HK-2 (cell line): Measurements from ENCODE around the gene CCDC174.

Experiments
- DNase-seq: peaks from one replicate; pipeline ENCODE4 v3.0.0-alpha.2; 2018; ENCODE audit not compliant: unreplicated experiment

The CCDC174 gene

GRCh38 chr3:14625443-14625842, 26.1 kb upstream of the CCDC174 start:
- DNase-seq: no peak

DNA sequence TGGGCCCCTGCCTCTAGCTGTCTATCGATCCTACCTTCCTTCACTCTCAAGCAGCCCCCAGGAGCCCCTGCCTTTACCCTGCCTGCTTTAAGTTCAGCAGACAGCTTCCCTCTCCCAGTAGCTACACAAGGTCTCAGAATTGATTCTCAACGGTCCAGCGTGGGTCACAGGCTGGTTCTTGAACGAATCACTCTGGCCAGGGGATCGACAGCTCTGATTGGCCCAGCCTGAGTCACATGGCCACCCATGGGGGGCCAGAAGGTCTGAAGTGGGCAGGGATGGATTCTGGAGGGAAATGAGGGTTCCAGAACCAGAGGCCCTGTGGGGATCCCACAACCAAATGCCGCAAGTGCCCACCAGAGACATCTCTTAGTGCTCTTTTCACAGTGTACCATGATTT, 23.7 kb upstream of the CCDC174 start:
- no peak for DNase-seq

DNA sequence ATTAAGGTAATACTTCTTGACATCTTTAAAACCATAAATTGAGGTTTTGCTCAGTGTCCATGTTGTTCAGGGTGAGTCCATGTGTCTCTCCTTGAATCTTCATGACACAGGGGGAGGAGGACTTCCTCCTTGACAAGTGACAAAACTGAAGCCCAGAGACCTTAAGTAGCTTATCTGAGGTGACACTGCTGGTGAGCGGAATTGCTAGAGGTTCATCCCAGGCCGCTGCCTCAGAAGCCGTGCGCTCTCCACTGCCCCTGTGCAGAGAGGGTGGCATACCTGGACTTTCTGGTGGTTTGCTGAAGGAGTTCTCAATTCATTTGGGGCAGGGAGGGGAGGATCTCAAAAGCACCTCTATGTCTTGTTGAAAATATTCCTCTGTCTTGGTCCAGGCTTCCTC, 23.2 kb upstream of the CCDC174 start:
- DNase-seq: no peak

DNA sequence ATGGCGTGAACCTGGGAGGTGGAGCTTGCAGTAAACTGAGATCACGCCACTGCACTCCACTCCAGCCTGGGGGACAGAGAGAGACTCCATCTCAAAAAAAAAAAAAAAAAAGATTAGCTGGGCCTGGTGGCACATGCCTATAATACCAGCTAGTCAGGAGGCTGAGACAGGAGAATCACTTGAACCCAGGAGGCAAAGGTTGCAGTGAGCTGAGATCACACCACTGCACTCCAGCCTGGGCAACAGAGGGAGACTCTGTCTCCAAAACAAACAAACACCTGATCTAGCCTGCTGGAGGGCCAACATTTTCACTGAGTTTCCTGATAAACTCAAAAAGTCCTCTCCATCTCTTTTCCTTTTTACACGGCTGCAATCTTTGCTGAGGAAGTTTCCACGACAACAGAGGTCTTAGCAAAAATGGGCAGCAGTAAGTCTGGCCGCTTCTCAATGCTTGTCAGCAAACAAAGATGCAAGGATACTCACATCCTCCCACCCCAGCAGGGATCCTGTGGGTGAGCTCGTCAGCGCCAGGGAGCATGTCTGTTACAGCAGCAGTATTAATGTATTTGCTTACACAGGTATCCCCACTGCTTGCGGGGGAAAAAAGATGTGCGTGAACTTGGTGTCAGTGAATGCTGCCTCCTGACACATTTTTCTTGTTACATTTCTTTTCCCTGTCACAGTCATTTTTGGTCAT, 21.0 kb upstream of the CCDC174 start:
- no peak for DNase-seq

DNA sequence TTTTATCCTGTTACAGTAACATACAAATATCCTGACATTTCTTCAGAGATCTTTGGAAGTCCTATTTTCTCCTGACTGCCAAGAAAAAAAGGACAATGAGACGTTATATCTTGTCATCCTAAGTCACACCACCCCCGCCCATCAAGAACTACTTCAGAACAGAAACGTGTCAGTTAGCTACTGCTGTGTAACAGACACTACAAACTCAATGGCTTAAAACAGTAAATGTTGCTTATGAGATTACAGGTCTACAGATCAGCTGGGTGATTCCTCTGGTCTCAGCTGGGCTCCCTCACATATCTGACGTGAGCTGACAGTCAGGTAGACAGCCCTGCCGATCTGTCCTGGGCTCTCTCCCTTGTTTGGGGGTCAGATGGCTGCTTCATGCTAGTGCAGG, 20.5 kb upstream of the CCDC174 start:
- no peak for DNase-seq

- no peak for DNase-seq
These were observed 19.7 kb upstream of the CCDC174 start for GRCh38 chr3:14631687-14632441.

GRCh38 chr3:14632442-14632930, 19.1 kb upstream of the CCDC174 start:
- no peak for DNase-seq

- DNase-seq: no peak
These were observed 18.1 kb upstream of the CCDC174 start for GRCh38 chr3:14633417-14633816.

DNA sequence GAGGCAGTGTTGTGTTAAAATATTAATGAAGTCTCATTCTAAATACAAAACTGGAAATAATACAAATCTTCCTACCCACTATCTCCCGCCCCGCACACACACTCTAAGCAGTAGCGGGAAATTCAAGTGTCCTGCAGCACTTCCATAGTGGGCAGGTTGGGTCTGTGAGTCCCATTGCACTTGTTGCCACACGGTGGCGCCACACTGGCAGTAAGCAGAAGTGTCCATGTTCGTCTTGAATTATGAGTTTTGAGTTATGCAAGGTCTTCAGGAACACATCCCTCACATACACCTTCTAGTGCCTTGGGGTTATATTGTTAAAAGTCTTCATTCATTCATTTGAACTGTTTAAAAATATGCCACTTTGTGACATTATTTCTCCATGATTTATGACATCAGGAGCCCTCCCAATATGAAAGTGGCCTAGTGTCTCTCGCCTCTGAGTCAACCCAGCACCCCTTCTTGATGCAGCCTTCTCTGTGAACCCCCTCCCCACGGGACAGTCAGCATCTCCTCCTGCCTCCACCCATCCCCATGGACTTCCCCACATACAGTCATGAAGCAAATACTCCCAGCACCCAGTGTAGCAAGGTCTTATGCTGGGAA, 17.6 kb upstream of the CCDC174 start:
- no peak for DNase-seq

DNA sequence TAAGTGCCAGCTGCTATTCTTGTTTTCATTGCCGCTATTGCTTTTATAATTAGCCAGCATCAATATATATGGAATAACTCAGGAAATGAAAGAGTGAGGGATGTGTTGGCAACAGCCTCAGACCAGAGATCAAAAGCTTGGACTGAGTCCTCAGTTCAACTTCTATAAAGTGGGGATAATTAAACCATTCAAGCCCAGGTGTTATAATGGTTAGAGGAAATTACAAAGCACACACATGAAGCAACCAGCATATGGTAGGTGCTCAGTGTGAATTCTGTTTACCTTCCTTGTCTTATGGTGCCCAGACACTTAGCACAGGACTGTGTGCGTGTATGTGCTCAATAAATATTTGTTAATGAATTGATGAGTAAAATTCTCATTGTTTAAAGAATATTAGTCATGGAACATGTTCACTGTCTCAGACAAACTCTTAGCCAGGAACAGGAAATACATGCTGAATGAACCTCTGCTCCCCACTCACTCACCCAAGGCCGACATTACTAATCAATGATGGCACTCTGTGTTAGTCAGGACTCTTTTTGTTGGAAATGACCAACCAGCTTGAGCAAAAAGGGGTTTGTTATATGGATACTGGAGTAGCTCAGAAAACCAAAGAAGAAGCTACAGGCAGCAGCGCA, 16.7 kb upstream of the CCDC174 start:
- no peak for DNase-seq

- DNase-seq: no peak
These were observed 15.0 kb upstream of the CCDC174 start for GRCh38 chr3:14636496-14637087.

DNA sequence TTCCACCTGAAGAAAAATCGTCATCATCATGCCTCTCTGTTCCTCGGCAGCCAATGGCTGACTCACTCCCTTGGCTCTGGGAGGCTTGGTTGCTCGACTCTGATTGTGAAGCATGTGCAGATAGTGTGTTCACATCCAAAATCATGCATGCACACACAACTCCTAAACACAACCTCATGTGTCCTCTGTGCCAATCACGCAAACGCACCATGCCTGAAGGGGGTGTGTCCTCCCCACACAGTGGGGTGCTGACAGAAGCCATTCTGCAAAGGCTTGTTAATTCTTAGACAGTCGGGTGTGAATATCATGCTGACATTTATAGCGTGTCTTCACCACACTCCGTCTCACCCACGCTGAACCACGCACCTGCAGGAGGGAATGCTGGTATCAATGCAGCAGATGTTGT, 11.4 kb upstream of the CCDC174 start:
- no peak for DNase-seq

DNA sequence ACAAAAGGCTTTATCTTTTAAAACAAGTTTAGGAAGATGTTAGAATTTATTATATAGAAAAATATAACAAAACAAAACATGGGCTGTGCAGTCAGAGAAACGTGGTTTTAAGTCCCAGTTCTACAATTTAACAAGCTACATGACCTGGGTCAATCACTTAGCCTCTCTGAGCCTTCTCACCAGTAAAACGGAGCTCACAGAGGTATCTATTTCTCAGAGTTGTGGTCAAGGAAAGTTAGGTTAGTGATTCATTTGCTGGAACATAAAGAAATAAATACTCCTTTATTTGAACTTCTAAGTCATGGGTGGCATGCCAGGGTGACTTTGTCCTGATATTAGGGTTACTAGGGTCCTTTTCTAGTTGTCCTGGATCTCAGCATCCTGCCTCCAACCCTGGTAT, 10.8 kb upstream of the CCDC174 start:
- no peak for DNase-seq

- DNase-seq: no peak
These were observed 10.2 kb upstream of the CCDC174 start for GRCh38 chr3:14641346-14641745.

GRCh38 chr3:14645453-14645852, 6.1 kb upstream of the CCDC174 start:
- DNase-seq: no peak

DNA sequence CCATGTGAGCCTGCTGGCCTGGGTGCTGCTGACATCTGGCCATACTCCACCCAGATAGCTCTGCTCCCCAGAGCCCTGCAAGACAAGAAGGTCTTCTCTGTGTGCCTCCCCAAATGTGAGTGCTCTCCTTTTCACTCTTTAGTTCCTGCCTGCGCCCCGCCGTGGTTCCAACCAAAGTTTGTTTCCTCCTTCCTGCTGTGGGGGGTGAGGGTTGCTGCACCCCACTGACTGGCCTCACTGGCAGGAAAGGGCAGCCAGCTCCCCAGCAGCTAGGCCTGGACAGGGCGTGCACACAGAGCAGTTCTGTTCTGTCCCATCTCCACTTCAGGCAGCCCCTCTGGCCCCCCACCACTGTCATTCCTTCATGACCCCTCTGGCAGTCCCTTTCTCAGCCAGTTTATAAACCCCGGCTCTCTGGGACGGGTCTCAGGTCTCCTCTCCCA, 5.4 kb upstream of the CCDC174 start:
- no peak for DNase-seq

GRCh38 chr3:14646589-14647413, 4.8 kb upstream of the CCDC174 start:
- DNase-seq: no peak

GRCh38 chr3:14647976-14648955, 3.3 kb upstream of the CCDC174 start:
- no peak for DNase-seq

DNA sequence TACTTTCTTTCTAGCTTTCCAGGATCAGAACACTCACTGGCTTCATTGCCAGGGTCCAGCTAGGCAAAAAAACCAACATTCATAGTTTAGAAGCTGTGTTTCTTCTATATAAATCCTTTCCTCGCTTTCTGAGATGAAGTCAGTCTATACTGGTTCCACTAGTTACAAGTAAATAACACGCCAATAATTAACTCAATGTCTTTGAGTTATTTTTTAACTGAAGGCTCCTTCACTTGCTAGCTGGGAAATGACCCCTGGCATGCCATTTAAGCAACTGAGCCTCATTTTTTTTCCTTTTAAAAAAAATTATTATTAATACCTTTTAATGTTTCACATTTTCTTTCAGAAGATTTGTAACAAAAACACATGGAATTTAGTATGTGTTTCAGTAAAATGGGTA, 2.1 kb upstream of the CCDC174 start:
- DNase-seq: no peak

DNA sequence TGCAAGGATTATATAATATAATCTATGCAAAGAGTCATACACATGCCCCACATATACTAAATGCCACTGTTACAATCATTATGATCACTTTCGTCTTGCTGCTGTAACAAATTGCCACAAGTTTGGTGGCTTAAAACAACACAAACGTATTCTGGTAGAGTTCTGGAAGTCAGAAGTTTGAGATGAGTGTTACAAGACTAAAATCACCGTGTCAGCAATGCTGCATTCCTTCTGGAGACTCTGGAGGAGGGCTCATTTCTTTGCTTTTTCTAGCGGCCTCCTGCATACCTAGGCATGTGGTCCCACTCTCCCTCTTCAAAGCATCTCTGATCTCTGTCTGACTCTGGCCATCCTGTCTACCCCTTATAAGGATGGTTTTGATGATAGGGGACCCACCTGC, 1.4 kb upstream of the CCDC174 start:
- DNase-seq: no peak
